ENCODE measurements around the gene WDR59. TPM values are rescaled to one million over a fixed set of nuclear protein-coding genes. Genes with fewer than 3 reads are reported as not detected.

WDR59 gene
- polyA plus RNA-seq, 3 donors, result 6.7 to 44.4 (median 7.8) TPM

- H3K4me2 ChIP-seq (replicated peaks; ENCODE audit: extremely low read depth, low read length, poor library complexity, severe bottlenecking), result no peak overlapping the region
- Mint-ChIP-seq H3K4me1 (peaks cover 10% of the 10 kb centered on the region), H3K36me3 (no peaks in the 10 kb centered on the region), H3K9me3 (no peaks in the 10 kb centered on the region), H3K27ac (no peak overlapping the region), H3K4me3 (no peak overlapping the region), H3K27me3 (ENCODE audit: low read depth in 3 of 3) (peaks cover 1 to 10% (median 5%) of the 10 kb centered on the region in 3 donors)
- no peak overlapping the region for H3K4me3 ChIP-seq (replicated peaks in 1 of 3; ENCODE audit: low read depth in 2 of 3, low read length in 3 of 3)
- DNase-seq, result no peak
- peaks cover 11% of the 10 kb centered on the region for H3K79me2 ChIP-seq (ENCODE audit: insufficient read depth, low read length)
- 96% methylated on average over 3 of the region's 8 CpGs for WGBS (ENCODE audit: insufficient coverage)
- H3K9ac ChIP-seq (ENCODE audit: insufficient read depth, low read length, poor library complexity, severe bottlenecking), result no peak overlapping the region
- no peak overlapping the region for H2AFZ ChIP-seq (ENCODE audit: insufficient read depth, low read depth, low read length, poor library complexity, severe bottlenecking)
- no peaks in the 10 kb centered on the region for H3K36me3 ChIP-seq (replicated peaks in 1 of 2; ENCODE audit: control insufficient read depth in 1 of 2, insufficient read depth in 2 of 2, low read length in 2 of 2)
- TF ChIP-seq, protein P1, sequence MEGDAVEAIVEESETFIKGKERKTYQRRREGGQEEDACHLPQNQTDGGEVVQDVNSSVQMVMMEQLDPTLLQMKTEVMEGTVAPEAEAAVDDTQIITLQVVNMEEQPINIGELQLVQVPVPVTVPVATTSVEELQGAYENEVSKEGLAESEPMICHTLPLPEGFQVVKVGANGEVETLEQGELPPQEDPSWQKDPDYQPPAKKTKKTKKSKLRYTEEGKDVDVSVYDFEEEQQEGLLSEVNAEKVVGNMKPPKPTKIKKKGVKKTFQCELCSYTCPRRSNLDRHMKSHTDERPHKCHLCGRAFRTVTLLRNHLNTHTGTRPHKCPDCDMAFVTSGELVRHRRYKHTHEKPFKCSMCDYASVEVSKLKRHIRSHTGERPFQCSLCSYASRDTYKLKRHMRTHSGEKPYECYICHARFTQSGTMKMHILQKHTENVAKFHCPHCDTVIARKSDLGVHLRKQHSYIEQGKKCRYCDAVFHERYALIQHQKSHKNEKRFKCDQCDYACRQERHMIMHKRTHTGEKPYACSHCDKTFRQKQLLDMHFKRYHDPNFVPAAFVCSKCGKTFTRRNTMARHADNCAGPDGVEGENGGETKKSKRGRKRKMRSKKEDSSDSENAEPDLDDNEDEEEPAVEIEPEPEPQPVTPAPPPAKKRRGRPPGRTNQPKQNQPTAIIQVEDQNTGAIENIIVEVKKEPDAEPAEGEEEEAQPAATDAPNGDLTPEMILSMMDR (IDR thresholded peaks at IDR 0.05), result no peak
- intact Hi-C loops (cut with micrococcal nuclease), result loop anchor here in 1 of 2 donors (10.0 kb wide), 1 partner anchor 282 kb away; the partner anchor contains the start of gene MLKL
- H3K27ac ChIP-seq (ENCODE audit: low read depth in 1 of 2, low read length in 2 of 2), result no peak overlapping the region
- H3K9me3 ChIP-seq (replicated peaks in 1 of 2; ENCODE audit: control insufficient read depth in 1 of 2, insufficient read depth in 1 of 2, low read length in 2 of 2), result no peaks in the 10 kb centered on the region
- H3K4me1 ChIP-seq (ENCODE audit: control insufficient read depth in 1 of 2, insufficient read depth in 2 of 2, low read length in 2 of 2), result peaks cover 5 to 8% of the 10 kb centered on the region in 2 donors
- H3K27me3 ChIP-seq (ENCODE audit: control insufficient read depth in 2 of 2, insufficient read depth in 2 of 2, low read length in 2 of 2), result no peaks in the 10 kb centered on the region
- no peaks in the 10 kb centered on the region for H4K20me1 ChIP-seq (ENCODE audit: insufficient read depth, low read length)
Measured at GRCh38 chr16:74987027-74987681, 2.2 kb upstream of the WDR59 start.

GRCh38 chr16:74984194-74984528 lies 762 bp downstream of the WDR59 start:
- H3K36me3 ChIP-seq (replicated peaks in 1 of 2; ENCODE audit: control insufficient read depth in 1 of 2, insufficient read depth in 2 of 2, low read length in 2 of 2), result no peaks in the 10 kb centered on the region
- H3K27me3 ChIP-seq (ENCODE audit: control insufficient read depth in 2 of 2, insufficient read depth in 2 of 2, low read length in 2 of 2), result no peaks in the 10 kb centered on the region
- intact Hi-C loops (cut with micrococcal nuclease), result loop anchor here in 1 of 2 donors (10.0 kb wide), 1 partner anchor 279 kb away; the partner anchor contains the start of gene MLKL
- H3K27ac ChIP-seq (ENCODE audit: low read depth in 1 of 2, low read length in 2 of 2), result peak overlapping the region in 1 of 2 donors; percentile 91
- H4K20me1 ChIP-seq (ENCODE audit: insufficient read depth, low read length), result no peaks in the 10 kb centered on the region
- H3K9ac ChIP-seq (ENCODE audit: insufficient read depth, low read length, poor library complexity, severe bottlenecking), result peak overlapping the region; percentile 90
- peaks cover 0 to 1% (median 0%) of the 10 kb centered on the region in 3 donors for H3K27me3 Mint-ChIP-seq (ENCODE audit: low read depth in 3 of 3)
- H3K27ac Mint-ChIP-seq, result peak overlapping the region in 5 of 7 donors; percentile 30 to 91 (median 73)
- H2AFZ ChIP-seq (ENCODE audit: insufficient read depth, low read depth, low read length, poor library complexity, severe bottlenecking), result peak overlapping the region; percentile 97
- H3K79me2 ChIP-seq (ENCODE audit: insufficient read depth, low read length), result peaks cover 11% of the 10 kb centered on the region
- H3K4me3 Mint-ChIP-seq, result peak overlapping the region; percentile 86 to 89
- DNase-seq, result no peak
- H3K4me2 ChIP-seq (replicated peaks; ENCODE audit: extremely low read depth, low read length, poor library complexity, severe bottlenecking), result peak overlapping the region; percentile 86
- peak overlapping the region; percentile 88 to 100 (median 97) for H3K4me3 ChIP-seq (replicated peaks in 1 of 3; ENCODE audit: low read depth in 2 of 3, low read length in 3 of 3)
- no peaks in the 10 kb centered on the region for H3K9me3 ChIP-seq (replicated peaks in 1 of 2; ENCODE audit: control insufficient read depth in 1 of 2, insufficient read depth in 1 of 2, low read length in 2 of 2)
- H3K4me1 ChIP-seq (ENCODE audit: control insufficient read depth in 1 of 2, insufficient read depth in 2 of 2, low read length in 2 of 2), result peaks cover 5 to 8% of the 10 kb centered on the region in 2 donors
- H3K4me1 Mint-ChIP-seq, result peaks cover 11% of the 10 kb centered on the region
- TF ChIP-seq, protein P1 (IDR thresholded peaks at IDR 0.05), result no peak
- no peaks in the 10 kb centered on the region for H3K36me3 Mint-ChIP-seq
- no peaks in the 10 kb centered on the region for H3K9me3 Mint-ChIP-seq
- 33% methylated on average over 10 of the region's 13 CpGs for WGBS (ENCODE audit: insufficient coverage)
